NB4 (cell line): ENCODE measurements around the gene CNKSR3.

ENCODE experiments used
- DNase-seq: peaks from one replicate; pipeline ENCODE4 v3.0.0; 2010; ENCODE audit warnings: low read depth
- H3K4me3 ChIP-seq: one replicate; pipeline ENCODE4 v1.5.1; 2011; ENCODE audit warnings: mild to moderate bottlenecking, low read depth, low read length, moderate library complexity
- CTCF ChIP-seq: IDR thresholded peaks from one replicate; pipeline ENCODE4 v1.5.1; 2012; ENCODE audit warnings: low read depth, low read length
- MAX ChIP-seq: IDR thresholded peaks from 2 replicates; pipeline ENCODE4 v1.6.1; 2011; ENCODE audit warnings: low read depth, low read length
- MYC ChIP-seq: IDR thresholded peaks from 2 replicates; pipeline ENCODE4 v1.6.1; 2011; ENCODE audit warnings: low read depth, low read length
- POLR2A ChIP-seq: IDR thresholded peaks from 2 replicates; pipeline ENCODE4 v1.6.1; 2011; ENCODE audit warnings: mild to moderate bottlenecking; ENCODE audit not compliant: insufficient read length; ENCODE audit errors: extremely low read depth

CNKSR3 gene

GRCh38 chr6:154414021-154414813 lies 96.3 kb downstream of the CNKSR3 start:
- TF ChIP-seq POLR2A (no peak), CTCF (no peak), MYC (no peak), MAX (no peak)
- no peak overlapping the region for H3K4me3 ChIP-seq
- DNase-seq: peak; percentile 67

GRCh38 chr6:154412106-154412820 lies 98.2 kb downstream of the CNKSR3 start:
- H3K4me3 ChIP-seq: no peak overlapping the region
- no peak for DNase-seq
- TF ChIP-seq CTCF: no peak
- no peak for TF ChIP-seq MYC
- TF ChIP-seq POLR2A: no peak
- TF ChIP-seq MAX: no peak

- no peak overlapping the region for H3K4me3 ChIP-seq
- no peak for DNase-seq
- TF ChIP-seq POLR2A (no peak), MYC (no peak), MAX (no peak), CTCF (no peak)
Observed at GRCh38 chr6:154411076-154411475, 99.4 kb downstream of the CNKSR3 start.

- H3K4me3 ChIP-seq: no peak overlapping the region
- no peak for DNase-seq
- TF ChIP-seq POLR2A (no peak), MYC (no peak), CTCF (no peak), MAX (no peak)
Observed at GRCh38 chr6:154410619-154411072, 99.8 kb downstream of the CNKSR3 start.

- peak; percentile 43 for DNase-seq
- no peak overlapping the region for H3K4me3 ChIP-seq
- no peak for TF ChIP-seq CTCF
- TF ChIP-seq MAX: no peak
- no peak for TF ChIP-seq MYC
- no peak for TF ChIP-seq POLR2A
Observed at GRCh38 chr6:154408891-154409500, 101.5 kb downstream of the CNKSR3 start.
